ENCODE results near the gene LAMA5.
A peak's percentile ranks its signal among the peaks of the same experiment; 100 is the strongest.

Gene LAMA5

GRCh38 chr20:62313021-62313420, 54.1 kb downstream of the LAMA5 start:
- intact Hi-C loops (cut with DNase I) = no loop called here
- DNase-seq = no peak

GRCh38 chr20:62312662-62312977, 54.5 kb downstream of the LAMA5 start:
- intact Hi-C loops (cut with DNase I) = no loop called here
- DNase-seq = no peak

GRCh38 chr20:62311832-62312661, 55.1 kb downstream of the LAMA5 start:
- DNase-seq = no peak
- intact Hi-C loops (cut with DNase I) = no loop called here

GRCh38 chr20:62311150-62311549, 56.0 kb downstream of the LAMA5 start:
- intact Hi-C loops (cut with DNase I) = no loop called here
- DNase-seq = no peak

- intact Hi-C loops (cut with DNase I) = no loop called here
- DNase-seq = no peak
Measured at GRCh38 chr20:62310757-62311121, 56.4 kb downstream of the LAMA5 start.

- no peak for DNase-seq
- intact Hi-C loops (cut with DNase I) = no loop called here
Measured at GRCh38 chr20:62309947-62310756, 57.0 kb downstream of the LAMA5 start.

GRCh38 chr20:62309198-62309944, 57.7 kb downstream of the LAMA5 start:
- DNase-seq = no peak
- intact Hi-C loops (cut with DNase I) = no loop called here

GRCh38 chr20:62308102-62308822, 58.9 kb downstream of the LAMA5 start:
- peak in 15 of 42 donors; percentile 13 to 51 (median 41) for DNase-seq
- intact Hi-C loops (cut with DNase I) = no loop called here

GRCh38 chr20:62307226-62308101, 59.6 kb downstream of the LAMA5 start:
- no peak for DNase-seq
- intact Hi-C loops (cut with DNase I) = no loop called here

GRCh38 chr20:62306414-62307187, 60.5 kb downstream of the LAMA5 start:
- intact Hi-C loops (cut with DNase I) = no loop called here

GRCh38 chr20:62305765-62306413, 61.2 kb downstream of the LAMA5 start:
- intact Hi-C loops (cut with DNase I) = no loop called here
- DNase-seq = no peak

More at GRCh38 chr20:62306414-62307187, 60.5 kb downstream of the LAMA5 start:
- no peak for DNase-seq

- intact Hi-C loops (cut with DNase I) = no loop called here
Measured at GRCh38 chr20:62305149-62305764, 61.9 kb downstream of the LAMA5 start.

GRCh38 chr20:62304331-62305148, 62.6 kb downstream of the LAMA5 start:
- DNase-seq = no peak
- intact Hi-C loops (cut with DNase I) = no loop called here

More at GRCh38 chr20:62305149-62305764, 61.9 kb downstream of the LAMA5 start:
- DNase-seq = no peak

GRCh38 chr20:62303340-62304226, 63.5 kb downstream of the LAMA5 start:
- peak in 3 of 42 donors; percentile 21 to 39 (median 35) for DNase-seq
- intact Hi-C loops (cut with DNase I) = loop anchor here (2.0 kb wide), 1 partner anchor 83 kb away; the partner anchor contains the start of gene RPS21

GRCh38 chr20:62303062-62303339, 64.1 kb downstream of the LAMA5 start:
- no peak for DNase-seq
- intact Hi-C loops (cut with DNase I) = loop anchor here (2.0 kb wide), 1 partner anchor 84 kb away; the partner anchor contains the start of gene RPS21

Measured in head of caudate nucleus (tissue), 42 donors.